GM18867 (cell line): ENCODE results near the gene SELENOM.
"Not testable (repeated sequence)": the region's sequence is repeated elsewhere in the genome, so short reads cannot be mapped to it uniquely, and the experiment has no call there.

ENCODE experiments used
- ATAC-seq: cut with Tn5 transposase; IDR thresholded peaks from one replicate; pipeline ENCODE4 v1.9.1; 2021; ENCODE audit warnings: mild to moderate bottlenecking, moderate library complexity; ENCODE audit not compliant: unreplicated experiment

SELENOM gene

GRCh38 chr22:31106731-31107177 is 614 bp downstream of the SELENOM start:
- no peak for ATAC-seq

GRCh38 chr22:31106001-31106571 is 1.3 kb downstream of the SELENOM start:
- no peak for ATAC-seq

GRCh38 chr22:31105282-31105929 is 2.0 kb downstream of the SELENOM start:
- ATAC-seq, result no peak

- ATAC-seq, result no peak
Measured at GRCh38 chr22:31104869-31105268, 2.5 kb downstream of the SELENOM start.

- ATAC-seq, result no peak
Measured at GRCh38 chr22:31103899-31104694, 3.3 kb downstream of the SELENOM start.

GRCh38 chr22:31103111-31103510 is 4.3 kb downstream of the SELENOM start:
- ATAC-seq, result no peak

GRCh38 chr22:31102441-31103081 is 4.8 kb downstream of the SELENOM start:
- no peak for ATAC-seq

GRCh38 chr22:31100762-31101525 is 6.4 kb downstream of the SELENOM start:
- no peak for ATAC-seq

- ATAC-seq, result no peak
Measured at GRCh38 chr22:31099841-31100761, 7.3 kb downstream of the SELENOM start.

GRCh38 chr22:31099386-31099785 is 8.0 kb downstream of the SELENOM start:
- ATAC-seq, result no peak

- no peak for ATAC-seq
Measured at GRCh38 chr22:31098632-31099110, 8.7 kb downstream of the SELENOM start.

GRCh38 chr22:31097941-31098631 is 9.3 kb downstream of the SELENOM start:
- no peak for ATAC-seq

GRCh38 chr22:31097539-31097938 is 9.8 kb downstream of the SELENOM start:
- ATAC-seq, result not testable (repeated sequence)

- no peak for ATAC-seq
Measured at GRCh38 chr22:31096657-31097279, 10.6 kb downstream of the SELENOM start.

GRCh38 chr22:31095637-31096249 is 11.6 kb downstream of the SELENOM start:
- ATAC-seq, result no peak

GRCh38 chr22:31094741-31095140 is 12.6 kb downstream of the SELENOM start:
- no peak for ATAC-seq

GRCh38 chr22:31094021-31094551 is 13.3 kb downstream of the SELENOM start:
- ATAC-seq, result no peak
